ENCODE data around the gene PAX9.
"Not testable (repeated sequence)": the region's sequence is repeated elsewhere in the genome, so short reads cannot be mapped to it uniquely, and the experiment has no call there.

The PAX9 gene

GRCh38 chr14:36676236-36676635 is 14.6 kb downstream of the PAX9 start:
- no peak for DNase-seq

- DNase-seq = no peak
Measured at GRCh38 chr14:36682338-36682737, 20.7 kb downstream of the PAX9 start.

- no peak for DNase-seq
Measured at GRCh38 chr14:36683083-36683724, 21.5 kb downstream of the PAX9 start.

- no peak for DNase-seq
Measured at GRCh38 chr14:36684946-36685345, 23.3 kb downstream of the PAX9 start.

- no peak for DNase-seq
Measured at GRCh38 chr14:36690311-36691040, 28.8 kb downstream of the PAX9 start.

- not testable (repeated sequence) for DNase-seq
Measured at GRCh38 chr14:36699420-36699819, 37.8 kb downstream of the PAX9 start.

- peak; percentile 63 for DNase-seq
Measured at GRCh38 chr14:36700651-36701050, 39.0 kb downstream of the PAX9 start.

- DNase-seq = no peak
Measured at GRCh38 chr14:36701132-36701531, 39.5 kb downstream of the PAX9 start.

GRCh38 chr14:36702474-36702873 is 40.8 kb downstream of the PAX9 start:
- no peak for DNase-seq

GRCh38 chr14:36707570-36707969 is 45.9 kb downstream of the PAX9 start:
- no peak for DNase-seq

- no peak for DNase-seq
Measured at GRCh38 chr14:36713960-36714703, 52.5 kb downstream of the PAX9 start.

- DNase-seq = peak; percentile 21
Measured at GRCh38 chr14:36716614-36717184, 55.0 kb downstream of the PAX9 start.

GRCh38 chr14:36717363-36717762 is 55.7 kb downstream of the PAX9 start:
- peak; percentile 90 for DNase-seq

GRCh38 chr14:36718216-36718615 is 56.6 kb downstream of the PAX9 start:
- DNase-seq = no peak

GRCh38 chr14:36719823-36720222 is 58.2 kb downstream of the PAX9 start:
- DNase-seq = no peak

GRCh38 chr14:36720657-36721056 is 59.0 kb downstream of the PAX9 start:
- no peak for DNase-seq

- DNase-seq = no peak
Measured at GRCh38 chr14:36721877-36722276, 60.2 kb downstream of the PAX9 start.

- DNase-seq = no peak
Measured at GRCh38 chr14:36723530-36723929, 61.9 kb downstream of the PAX9 start.

- no peak for DNase-seq
Measured at GRCh38 chr14:36724162-36724561, 62.5 kb downstream of the PAX9 start.

GRCh38 chr14:36726128-36726527 is 64.5 kb downstream of the PAX9 start:
- DNase-seq = no peak

All from NCI-H146 (cell line).